ENCODE data around the gene SAMHD1. TPM values are rescaled to one million over a fixed set of nuclear protein-coding genes. Genes with fewer than 3 reads are reported as not detected.

The SAMHD1 gene
- polyA plus RNA-seq, 1 of the 3 experiments (the other 2 are of a cell fraction): 5.9 TPM

DNA sequence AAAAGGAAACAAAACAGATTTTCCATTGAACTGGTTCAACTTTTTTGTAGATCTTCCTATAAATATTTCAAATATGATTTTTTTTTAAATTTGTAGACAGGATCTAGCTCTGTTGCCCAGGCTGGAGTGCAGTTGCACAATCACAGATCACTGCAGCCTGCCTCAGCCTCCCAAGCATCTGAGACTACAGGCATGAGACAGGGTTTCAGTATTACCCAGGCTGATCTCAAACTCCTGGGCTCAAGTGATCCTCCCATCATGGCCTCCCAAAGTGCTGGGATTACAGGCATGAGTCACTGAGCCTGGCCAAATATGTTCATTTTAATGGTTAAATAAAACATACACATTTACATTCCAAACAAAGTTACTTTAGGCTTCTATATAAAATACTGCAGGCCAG lies 33.6 kb downstream of the SAMHD1 start:
- Histone ChIP-seq H3K9me2 (no peaks in the 10 kb centered on the region), H3K27ac (ENCODE audit: low read depth in 2 of 2, low read length in 1 of 2) (no peak overlapping the region), H3K36me3 (replicated peaks in 1 of 2; ENCODE audit: control insufficient read depth in 1 of 2, insufficient read depth in 2 of 2, low read length in 1 of 2) (no peaks in the 10 kb centered on the region), H4K20me1 (ENCODE audit: insufficient read depth) (no peaks in the 10 kb centered on the region), H3K79me2 (ENCODE audit: insufficient read depth) (no peaks in the 10 kb centered on the region), H3K4me2 (no peak overlapping the region), H2AFZ (ENCODE audit: low read depth) (no peak overlapping the region), H3K9ac (no peak overlapping the region), H3K4me1 (ENCODE audit: control insufficient read depth in 1 of 2, insufficient read depth in 2 of 2, low read depth in 1 of 2, low read length in 1 of 2) (no peaks in the 10 kb centered on the region), H3K9me3 (no peaks in the 10 kb centered on the region), H3K27me3 (ENCODE audit: insufficient read depth) (no peaks in the 10 kb centered on the region), H3K4me3 (ENCODE audit: low read depth in 2 of 2, low read length in 1 of 2) (no peak overlapping the region), H3F3A (replicated peaks; ENCODE audit: insufficient read depth) (peaks cover 12% of the 10 kb centered on the region)
- DNase-seq: no peak
- POLR2A ChIA-PET: no interaction called here
- TF ChIP-seq, protein P1, sequence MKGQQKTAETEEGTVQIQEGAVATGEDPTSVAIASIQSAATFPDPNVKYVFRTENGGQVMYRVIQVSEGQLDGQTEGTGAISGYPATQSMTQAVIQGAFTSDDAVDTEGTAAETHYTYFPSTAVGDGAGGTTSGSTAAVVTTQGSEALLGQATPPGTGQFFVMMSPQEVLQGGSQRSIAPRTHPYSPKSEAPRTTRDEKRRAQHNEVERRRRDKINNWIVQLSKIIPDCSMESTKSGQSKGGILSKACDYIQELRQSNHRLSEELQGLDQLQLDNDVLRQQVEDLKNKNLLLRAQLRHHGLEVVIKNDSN (IDR thresholded peaks at IDR 0.05; ENCODE audit: borderline replicate concordance, low read depth): no peak
- TF ChIP-seq, protein P2, sequence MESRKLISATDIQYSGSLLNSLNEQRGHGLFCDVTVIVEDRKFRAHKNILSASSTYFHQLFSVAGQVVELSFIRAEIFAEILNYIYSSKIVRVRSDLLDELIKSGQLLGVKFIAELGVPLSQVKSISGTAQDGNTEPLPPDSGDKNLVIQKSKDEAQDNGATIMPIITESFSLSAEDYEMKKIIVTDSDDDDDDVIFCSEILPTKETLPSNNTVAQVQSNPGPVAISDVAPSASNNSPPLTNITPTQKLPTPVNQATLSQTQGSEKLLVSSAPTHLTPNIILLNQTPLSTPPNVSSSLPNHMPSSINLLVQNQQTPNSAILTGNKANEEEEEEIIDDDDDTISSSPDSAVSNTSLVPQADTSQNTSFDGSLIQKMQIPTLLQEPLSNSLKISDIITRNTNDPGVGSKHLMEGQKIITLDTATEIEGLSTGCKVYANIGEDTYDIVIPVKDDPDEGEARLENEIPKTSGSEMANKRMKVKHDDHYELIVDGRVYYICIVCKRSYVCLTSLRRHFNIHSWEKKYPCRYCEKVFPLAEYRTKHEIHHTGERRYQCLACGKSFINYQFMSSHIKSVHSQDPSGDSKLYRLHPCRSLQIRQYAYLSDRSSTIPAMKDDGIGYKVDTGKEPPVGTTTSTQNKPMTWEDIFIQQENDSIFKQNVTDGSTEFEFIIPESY (IDR thresholded peaks at IDR 0.05; ENCODE audit: borderline replicate concordance, low read depth): no peak
- no peak for TF ChIP-seq ELF1 (IDR thresholded peaks at IDR 0.05)
- no peak for TF ChIP-seq POLR2AphosphoS5 (IDR thresholded peaks at IDR 0.05; ENCODE audit: low read depth, low read length)
- no peak for TF ChIP-seq TEAD4 (IDR thresholded peaks at IDR 0.05; ENCODE audit: borderline replicate concordance, insufficient read depth)
- TF ChIP-seq NFIC (IDR thresholded peaks at IDR 0.05; ENCODE audit: borderline replicate concordance): no peak
- no peak for TF ChIP-seq TAF1 (IDR thresholded peaks at IDR 0.05; ENCODE audit: borderline replicate concordance, low read depth, low read length)
- TF ChIP-seq RXRA (IDR thresholded peaks at IDR 0.05; ENCODE audit: borderline replicate concordance, low read depth): no peak
- no peak for TF ChIP-seq RAD21 (IDR thresholded peaks at IDR 0.05; ENCODE audit: low read length)
- TF ChIP-seq JUND (IDR thresholded peaks at IDR 0.05): no peak
- no peak for TF ChIP-seq FOSL2 (IDR thresholded peaks at IDR 0.05; ENCODE audit: borderline replicate concordance, low read depth)
- TF ChIP-seq NRF1 (IDR thresholded peaks at IDR 0.05; ENCODE audit: low read depth, low read length): no peak
- TF ChIP-seq YY1 (IDR thresholded peaks at IDR 0.05; ENCODE audit: low read depth): no peak
- TF ChIP-seq EP300 (IDR thresholded peaks at IDR 0.05; ENCODE audit: borderline replicate concordance in 1 of 2, low read depth in 1 of 2, low read length in 1 of 2): no peak
- no peak for TF ChIP-seq FOXM1 (IDR thresholded peaks at IDR 0.05; ENCODE audit: low read depth)
- no peak for TF ChIP-seq RCOR1 (IDR thresholded peaks at IDR 0.05; ENCODE audit: low read length)
- CTCF ChIA-PET: interaction anchor here (0.7 to 2.8 kb wide), 5 partner anchors 9 to 718 kb away, joined by 3 to 11 read pairs (median 4); partner anchors contain the start of gene DSN1

DNA sequence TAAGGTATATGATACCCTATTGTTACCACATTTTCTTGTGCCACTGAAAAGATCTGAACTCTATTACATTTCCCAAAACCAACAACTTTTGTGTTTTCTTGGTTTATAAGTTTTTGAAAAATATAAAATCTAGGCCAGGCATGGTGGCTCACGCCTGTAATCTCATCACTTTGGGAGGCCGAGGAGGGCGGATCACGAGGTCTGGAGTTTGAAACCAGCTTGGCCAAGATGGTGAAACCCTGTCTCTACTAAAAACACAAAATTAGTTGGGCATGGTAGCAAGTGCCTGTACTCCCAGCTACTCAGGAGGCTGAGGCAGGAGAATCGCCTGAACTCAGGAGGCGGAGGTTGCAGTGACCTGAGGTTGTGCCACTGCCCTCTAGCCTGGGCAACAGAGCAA lies 34.3 kb downstream of the SAMHD1 start:
- H3K9me3 ChIP-seq: no peaks in the 10 kb centered on the region
- no peak overlapping the region for H3K4me3 ChIP-seq (ENCODE audit: low read depth in 2 of 2, low read length in 1 of 2)
- H3K79me2 ChIP-seq (ENCODE audit: insufficient read depth): no peaks in the 10 kb centered on the region
- ChIA-PET CTCF (interaction anchor here (0.7 to 2.8 kb wide), 3 partner anchors 9 to 717 kb away, joined by 3 to 11 read pairs (median 3); partner anchors contain the start of gene DSN1), POLR2A (no interaction called here)
- peaks cover 14% of the 10 kb centered on the region for H3F3A ChIP-seq (replicated peaks; ENCODE audit: insufficient read depth)
- DNase-seq: no peak
- H3K36me3 ChIP-seq (replicated peaks in 1 of 2; ENCODE audit: control insufficient read depth in 1 of 2, insufficient read depth in 2 of 2, low read length in 1 of 2): no peaks in the 10 kb centered on the region
- 98% methylated on average over 6 of the region's 6 CpGs for WGBS (ENCODE audit: low lambda C conversion rate)
- no peak overlapping the region for H3K27ac ChIP-seq (ENCODE audit: low read depth in 2 of 2, low read length in 1 of 2)
- no peaks in the 10 kb centered on the region for H3K27me3 ChIP-seq (ENCODE audit: insufficient read depth)
- no peaks in the 10 kb centered on the region for H4K20me1 ChIP-seq (ENCODE audit: insufficient read depth)
- H3K9me2 ChIP-seq: no peaks in the 10 kb centered on the region
- no peak overlapping the region for H3K9ac ChIP-seq
- no peak overlapping the region for H2AFZ ChIP-seq (ENCODE audit: low read depth)
- no peak overlapping the region for H3K4me2 ChIP-seq
- no peaks in the 10 kb centered on the region for H3K4me1 ChIP-seq (ENCODE audit: control insufficient read depth in 1 of 2, insufficient read depth in 2 of 2, low read depth in 1 of 2, low read length in 1 of 2)
- no peak for TF ChIP-seq GABPA (IDR thresholded peaks at IDR 0.05; ENCODE audit: low read depth)
- no peak for TF ChIP-seq POLR2AphosphoS5 (IDR thresholded peaks at IDR 0.05; ENCODE audit: low read depth, low read length)
- TF ChIP-seq RXRA (IDR thresholded peaks at IDR 0.05; ENCODE audit: borderline replicate concordance, low read depth): no peak
- TF ChIP-seq JUND (IDR thresholded peaks at IDR 0.05): no peak
- TF ChIP-seq RAD21 (IDR thresholded peaks at IDR 0.05; ENCODE audit: low read length): no peak
- TF ChIP-seq, protein P3, sequence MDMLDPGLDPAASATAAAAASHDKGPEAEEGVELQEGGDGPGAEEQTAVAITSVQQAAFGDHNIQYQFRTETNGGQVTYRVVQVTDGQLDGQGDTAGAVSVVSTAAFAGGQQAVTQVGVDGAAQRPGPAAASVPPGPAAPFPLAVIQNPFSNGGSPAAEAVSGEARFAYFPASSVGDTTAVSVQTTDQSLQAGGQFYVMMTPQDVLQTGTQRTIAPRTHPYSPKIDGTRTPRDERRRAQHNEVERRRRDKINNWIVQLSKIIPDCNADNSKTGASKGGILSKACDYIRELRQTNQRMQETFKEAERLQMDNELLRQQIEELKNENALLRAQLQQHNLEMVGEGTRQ (IDR thresholded peaks at IDR 0.05; ENCODE audit: borderline replicate concordance, low read depth, low read length): no peak
- TF ChIP-seq MXI1 (IDR thresholded peaks at IDR 0.05; ENCODE audit: low read depth, low read length): no peak
- no peak for TF ChIP-seq RCOR1 (IDR thresholded peaks at IDR 0.05; ENCODE audit: low read length)
- no peak for TF ChIP-seq NFIC (IDR thresholded peaks at IDR 0.05; ENCODE audit: borderline replicate concordance)
- TF ChIP-seq SIN3A (IDR thresholded peaks at IDR 0.05; ENCODE audit: borderline replicate concordance, low read depth, low read length): no peak
- TF ChIP-seq, protein P4, sequence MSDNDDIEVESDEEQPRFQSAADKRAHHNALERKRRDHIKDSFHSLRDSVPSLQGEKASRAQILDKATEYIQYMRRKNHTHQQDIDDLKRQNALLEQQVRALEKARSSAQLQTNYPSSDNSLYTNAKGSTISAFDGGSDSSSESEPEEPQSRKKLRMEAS (IDR thresholded peaks at IDR 0.05; ENCODE audit: low read depth): no peak
- no peak for TF ChIP-seq NRF1 (IDR thresholded peaks at IDR 0.05; ENCODE audit: low read depth, low read length)
- no peak for TF ChIP-seq EZH2phosphoT487 (IDR thresholded peaks at IDR 0.05; ENCODE audit: borderline replicate concordance, low read depth)
- no peak for TF ChIP-seq FOSL2 (IDR thresholded peaks at IDR 0.05; ENCODE audit: borderline replicate concordance, low read depth)
- no peak for TF ChIP-seq MEF2A (IDR thresholded peaks at IDR 0.05; ENCODE audit: borderline replicate concordance, low read depth)
